Measurements from ENCODE around the gene FKBP1B. TPM values are rescaled to one million over a fixed set of nuclear protein-coding genes. Genes with fewer than 3 reads are reported as not detected.

Gene FKBP1B
- total RNA-seq, 1 experiment from 2014 or later = 59.7 TPM

DNA sequence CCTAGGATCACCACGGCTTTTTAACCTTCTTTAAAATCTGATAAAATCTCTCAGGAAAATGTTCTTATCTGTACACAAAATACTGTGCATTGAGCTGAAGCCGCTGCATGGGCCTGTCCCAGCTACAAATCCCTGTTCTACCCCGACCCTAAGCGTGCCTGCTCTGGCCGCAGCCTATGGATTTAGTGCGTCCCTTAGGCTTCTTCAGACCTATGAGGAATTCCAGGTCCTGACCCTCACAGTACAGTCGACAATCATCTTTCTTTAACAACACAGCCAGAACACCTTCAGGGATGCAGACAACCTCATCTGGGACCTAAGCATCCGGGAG, 1.9 kb upstream of the FKBP1B start:
- Histone ChIP-seq H3K23me2 (ENCODE audit: insufficient read length, low read depth, low read length, poor library complexity, severe bottlenecking) (peaks cover 9% of the 10 kb centered on the region), H4K5ac (ENCODE audit: insufficient read length, low read depth, low read length) (no peak overlapping the region), H3K14ac (ENCODE audit: insufficient read depth, low read length) (no peak overlapping the region), H2AK5ac (ENCODE audit: insufficient read length, low read length) (no peak overlapping the region), H4K8ac (replicated peaks; ENCODE audit: insufficient read length, low read depth, low read length) (no peak overlapping the region), H4K20me1 (ENCODE audit: control insufficient read depth, insufficient read depth, insufficient read length) (peaks cover 5% of the 10 kb centered on the region), H3K9me3 (ENCODE audit: control insufficient read depth, low read depth, low read length) (no peaks in the 10 kb centered on the region), H2BK15ac (ENCODE audit: low read depth, low read length) (no peak overlapping the region), H3K56ac (ENCODE audit: insufficient read length, low read depth, low read length) (no peak overlapping the region), H2BK20ac (ENCODE audit: low read depth, low read length, poor library complexity, severe bottlenecking) (no peak overlapping the region), H3K9ac (ENCODE audit: extremely low read depth, insufficient read length, low read length) (no peak overlapping the region), H3T11ph (ENCODE audit: low read length) (no peak overlapping the region), H4K91ac (ENCODE audit: insufficient read length, low read depth, low read length) (no peak overlapping the region), H2AFZ (ENCODE audit: low read length) (no peak overlapping the region), H2BK5ac (ENCODE audit: insufficient read length, low read length) (no peak overlapping the region), H3K79me2 (ENCODE audit: insufficient read depth, low read length) (peaks cover 2% of the 10 kb centered on the region; the same call in 1 of the 2 replicates), H3K27ac (ENCODE audit: insufficient read length, low read depth, low read length) (peak overlapping the region; percentile 13), H3K4ac (ENCODE audit: low read depth, low read length) (no peak overlapping the region), H2BK12ac (ENCODE audit: insufficient read length, low read depth, low read length) (no peak overlapping the region), H3K4me1 (ENCODE audit: insufficient read depth, low read length) (0 out of 2 replicates have a peak, but pooled peaks cover 1% of the 10 kb centered on the region), H3K79me1 (ENCODE audit: insufficient read depth, low read depth, low read length, poor library complexity, severe bottlenecking) (no peaks in the 10 kb centered on the region), H3K18ac (ENCODE audit: insufficient read length, low read depth, low read length) (no peak overlapping the region), H3K23ac (ENCODE audit: insufficient read length, low read depth, low read length) (no peak overlapping the region), H3K4me2 (ENCODE audit: insufficient read depth, insufficient read length, low read length) (peak overlapping the region; percentile 97), H2BK120ac (ENCODE audit: low read depth, low read length, poor library complexity, severe bottlenecking) (no peak overlapping the region), H3K27me3 (ENCODE audit: insufficient read depth, low read length) (no peaks in the 10 kb centered on the region)
- TF ChIP-seq, protein P1, sequence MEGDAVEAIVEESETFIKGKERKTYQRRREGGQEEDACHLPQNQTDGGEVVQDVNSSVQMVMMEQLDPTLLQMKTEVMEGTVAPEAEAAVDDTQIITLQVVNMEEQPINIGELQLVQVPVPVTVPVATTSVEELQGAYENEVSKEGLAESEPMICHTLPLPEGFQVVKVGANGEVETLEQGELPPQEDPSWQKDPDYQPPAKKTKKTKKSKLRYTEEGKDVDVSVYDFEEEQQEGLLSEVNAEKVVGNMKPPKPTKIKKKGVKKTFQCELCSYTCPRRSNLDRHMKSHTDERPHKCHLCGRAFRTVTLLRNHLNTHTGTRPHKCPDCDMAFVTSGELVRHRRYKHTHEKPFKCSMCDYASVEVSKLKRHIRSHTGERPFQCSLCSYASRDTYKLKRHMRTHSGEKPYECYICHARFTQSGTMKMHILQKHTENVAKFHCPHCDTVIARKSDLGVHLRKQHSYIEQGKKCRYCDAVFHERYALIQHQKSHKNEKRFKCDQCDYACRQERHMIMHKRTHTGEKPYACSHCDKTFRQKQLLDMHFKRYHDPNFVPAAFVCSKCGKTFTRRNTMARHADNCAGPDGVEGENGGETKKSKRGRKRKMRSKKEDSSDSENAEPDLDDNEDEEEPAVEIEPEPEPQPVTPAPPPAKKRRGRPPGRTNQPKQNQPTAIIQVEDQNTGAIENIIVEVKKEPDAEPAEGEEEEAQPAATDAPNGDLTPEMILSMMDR (conservative IDR thresholded peaks at IDR 0.05) = no peak
- Mint-ChIP-seq H3K4me3 (peak overlapping the region; percentile 97 to 99), H3K4me1 (peaks cover 15 to 22% of the 10 kb centered on the region in 2 experiments), H3K36me3 (ENCODE audit: insufficient read depth in 1 of 3, low read depth in 3 of 3) (peaks cover 0 to 7% (median 6%) of the 10 kb centered on the region in 3 experiments; a peak in 5 of 7 replicates), H3K9me3 (no peaks in the 10 kb centered on the region), H3K27me3 (ENCODE audit: low read depth) (no peaks in the 10 kb centered on the region), H3K27ac (peak overlapping the region; percentile 62 to 97 (median 92); a peak in 6 of 7 replicates)
- WGBS (ENCODE audit: extremely low coverage, insufficient read length, low lambda C conversion rate) = no CpG with 5 or more reads among the region's 8 CpGs
- DNase-seq = no peak
